Panc1 (cell line): ENCODE results near the gene TUBB8. TPM values are rescaled to one million over a fixed set of nuclear protein-coding genes. Genes with fewer than 3 reads are reported as not detected.

ENCODE experiments used
- ATAC-seq: fragments of 200-7000 bp; cut with Tn5 transposase; 2 replicates; pipeline ENCODE4 v1.9.1; 2020; ENCODE audit warnings: mild to moderate bottlenecking, moderate library complexity
- BruUV-seq: library from RNA; stranded (reverse); fragments of 400-500 nt; replicated peaks from 2 replicates; lab custom pipeline; 2021; lab: Mats Ljungman, UMichigan
- CTCF ChIA-PET: fragments of 300-600 bp; sonication (Branson Sonifier 250); formaldehyde crosslinking; loops from one replicate; lab custom pipeline; 2022; ENCODE audit warnings: antibody characterized with exemption; lab: Charles Lee
- POLR2A ChIA-PET: fragments of 300-600 bp; sonication (Branson Sonifier 250); formaldehyde crosslinking; loops from one replicate; lab custom pipeline; 2022; ENCODE audit warnings: antibody characterized with exemption; lab: Charles Lee
- DNase-seq: peaks from one replicate; pipeline ENCODE4 v3.0.0-alpha.2; 2010; ENCODE audit warnings: low read depth, low spot score
- H3K27ac ChIP-seq: 2 replicates; pipeline ENCODE4 v1.5.1; 2011; ENCODE audit warnings: mild to moderate bottlenecking, low read length, inconsistent platforms
- H3K27me3 ChIP-seq: fragments of 200-500 bp; sonication (Bioruptor generic); 2 replicates; pipeline ENCODE4 v1.6.0; 2014; ENCODE audit warnings: low read length, inconsistent platforms; ENCODE audit not compliant: control insufficient read depth, insufficient read depth
- H3K36me3 ChIP-seq: fragments of 200-500 bp; sonication (Bioruptor generic); 2 replicates; pipeline ENCODE4 v1.5.1; 2014; ENCODE audit warnings: inconsistent platforms, mild to moderate bottlenecking, low read length, moderate library complexity; ENCODE audit not compliant: control insufficient read depth, insufficient read depth
- H3K4me1 ChIP-seq: 2 replicates; pipeline ENCODE4 v1.5.1; 2011; ENCODE audit warnings: inconsistent platforms, mild to moderate bottlenecking, low read length, moderate library complexity; ENCODE audit not compliant: control insufficient read depth, insufficient read depth
- H3K4me3 ChIP-seq, 2 experiments: 2 replicates each; pipeline ENCODE4 v1.5.1; 2011 to 2012; ENCODE audit warnings: low read depth in 2 of 2, low read length in 2 of 2, mild to moderate bottlenecking in 2 of 2, inconsistent platforms in 1 of 2, moderate library complexity in 1 of 2
- H3K9me3 ChIP-seq: fragments of 200-500 bp; sonication (Bioruptor generic); 2 replicates; pipeline ENCODE4 v1.5.1; 2014; ENCODE audit warnings: low read depth, mild to moderate bottlenecking, inconsistent platforms, low read length, moderate library complexity; ENCODE audit not compliant: control insufficient read depth, insufficient read depth
- POLR2AphosphoS5 ChIP-seq: IDR thresholded peaks from 2 replicates; pipeline ENCODE4 v1.6.1; 2012; ENCODE audit warnings: mild to moderate bottlenecking, low read depth, low read length, moderate library complexity
- SIN3A ChIP-seq: IDR thresholded peaks from 2 replicates; pipeline ENCODE4 v1.6.1; 2012; ENCODE audit warnings: low read depth, mild to moderate bottlenecking, low read length, moderate library complexity, borderline replicate concordance; ENCODE audit not compliant: insufficient read depth
- TCF7L2 ChIP-seq: IDR thresholded peaks from 2 replicates; pipeline ENCODE4 v1.6.1; 2011; ENCODE audit warnings: mild to moderate bottlenecking, low read depth, low read length, inconsistent platforms
- in situ Hi-C: cut with HindIII; loops from 2 replicates; pipeline ENCODE4 v1.10.0; 2016; ENCODE audit warnings: low sequenced_read_pairs, low pct_unique_long_range_greater_than_20kb
- intact Hi-C: fragments of 100-400 bp; cut with micrococcal nuclease; formaldehyde crosslinking; loops from one replicate; pipeline ENCODE4 v1.10.0; 2022; ENCODE audit not compliant: unreplicated experiment
- total RNA-seq: library from RNA; stranded (reverse); gene quantifications from one replicate; pipeline ENCODE4 v1.2.1, GENCODE V29; 2021; ENCODE audit not compliant: unreplicated experiment
- TF ChIP-seq, protein P1 (sequence below): fragments of 450-650 bp; IDR thresholded peaks from 2 replicates; pipeline ENCODE4 v1.5.1; 2017; ENCODE audit warnings: mild to moderate bottlenecking
- TF ChIP-seq, protein P2 (sequence below), 2 experiments: IDR thresholded peaks; 2 replicates each; pipeline ENCODE4 v1.6.1; 2011 to 2012; ENCODE audit warnings: low read depth in 2 of 2, control low read depth in 1 of 2, low read length in 1 of 2, mild to moderate bottlenecking in 1 of 2, moderate library complexity in 1 of 2; ENCODE audit not compliant: insufficient read depth in 1 of 2

TUBB8 gene
- total RNA-seq, 1 experiment from 2014 or later, result 0.08 TPM

DNA sequence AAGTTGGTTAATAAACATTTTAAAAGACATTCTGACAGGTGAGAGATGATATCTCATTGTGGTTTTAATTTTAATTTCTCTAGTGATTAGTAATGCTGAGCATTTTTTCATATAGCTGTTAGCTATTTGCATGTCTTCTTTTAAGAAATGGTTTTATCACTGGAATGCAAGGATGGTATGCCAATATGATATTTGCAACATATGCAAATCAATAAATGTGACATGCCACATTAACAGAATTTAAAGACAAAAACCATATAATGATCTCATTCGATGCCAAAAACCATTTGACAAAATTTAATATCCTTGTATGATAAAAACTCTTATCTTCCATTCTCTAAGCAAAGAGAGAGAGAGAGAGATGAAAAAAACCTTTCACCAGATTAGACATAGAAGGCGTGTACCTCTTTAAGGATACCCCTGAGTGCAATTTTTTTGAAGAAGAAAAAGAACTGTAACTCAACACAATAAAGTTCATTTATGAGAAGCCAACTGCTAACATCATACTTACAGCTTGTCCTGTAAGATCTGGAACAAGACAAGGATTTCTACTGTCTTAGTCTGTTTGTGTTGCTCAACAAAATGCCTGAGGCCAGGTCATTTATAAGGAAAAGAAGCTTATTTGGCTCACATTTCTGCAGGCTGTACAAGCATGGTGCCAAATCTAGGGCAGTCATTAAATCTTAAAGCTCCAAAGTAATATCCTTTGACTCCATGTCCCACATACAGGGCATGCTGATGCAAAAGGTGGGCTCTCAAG lies 46.4 kb upstream of the TUBB8 start:
- DNase-seq (no peak), ATAC-seq (no peak)
- H3K27me3 ChIP-seq, result no peaks in the 10 kb centered on the region
- H3K9me3 ChIP-seq, result no peaks in the 10 kb centered on the region
- no peaks in the 10 kb centered on the region for H3K4me1 ChIP-seq
- no peak overlapping the region for H3K27ac ChIP-seq
- intact Hi-C loops, result no loop called here
- POLR2A ChIA-PET, result no interaction called here
- H3K4me3 ChIP-seq, result no peak overlapping the region
- in situ Hi-C loops, result no loop called here
- CTCF ChIA-PET, result no interaction called here
- no TSS peak for BruUV-seq
- H3K36me3 ChIP-seq, result no peaks in the 10 kb centered on the region
- TF ChIP-seq, protein P1, sequence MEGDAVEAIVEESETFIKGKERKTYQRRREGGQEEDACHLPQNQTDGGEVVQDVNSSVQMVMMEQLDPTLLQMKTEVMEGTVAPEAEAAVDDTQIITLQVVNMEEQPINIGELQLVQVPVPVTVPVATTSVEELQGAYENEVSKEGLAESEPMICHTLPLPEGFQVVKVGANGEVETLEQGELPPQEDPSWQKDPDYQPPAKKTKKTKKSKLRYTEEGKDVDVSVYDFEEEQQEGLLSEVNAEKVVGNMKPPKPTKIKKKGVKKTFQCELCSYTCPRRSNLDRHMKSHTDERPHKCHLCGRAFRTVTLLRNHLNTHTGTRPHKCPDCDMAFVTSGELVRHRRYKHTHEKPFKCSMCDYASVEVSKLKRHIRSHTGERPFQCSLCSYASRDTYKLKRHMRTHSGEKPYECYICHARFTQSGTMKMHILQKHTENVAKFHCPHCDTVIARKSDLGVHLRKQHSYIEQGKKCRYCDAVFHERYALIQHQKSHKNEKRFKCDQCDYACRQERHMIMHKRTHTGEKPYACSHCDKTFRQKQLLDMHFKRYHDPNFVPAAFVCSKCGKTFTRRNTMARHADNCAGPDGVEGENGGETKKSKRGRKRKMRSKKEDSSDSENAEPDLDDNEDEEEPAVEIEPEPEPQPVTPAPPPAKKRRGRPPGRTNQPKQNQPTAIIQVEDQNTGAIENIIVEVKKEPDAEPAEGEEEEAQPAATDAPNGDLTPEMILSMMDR, result no peak
- TF ChIP-seq TCF7L2, result no peak
- TF ChIP-seq, protein P2, sequence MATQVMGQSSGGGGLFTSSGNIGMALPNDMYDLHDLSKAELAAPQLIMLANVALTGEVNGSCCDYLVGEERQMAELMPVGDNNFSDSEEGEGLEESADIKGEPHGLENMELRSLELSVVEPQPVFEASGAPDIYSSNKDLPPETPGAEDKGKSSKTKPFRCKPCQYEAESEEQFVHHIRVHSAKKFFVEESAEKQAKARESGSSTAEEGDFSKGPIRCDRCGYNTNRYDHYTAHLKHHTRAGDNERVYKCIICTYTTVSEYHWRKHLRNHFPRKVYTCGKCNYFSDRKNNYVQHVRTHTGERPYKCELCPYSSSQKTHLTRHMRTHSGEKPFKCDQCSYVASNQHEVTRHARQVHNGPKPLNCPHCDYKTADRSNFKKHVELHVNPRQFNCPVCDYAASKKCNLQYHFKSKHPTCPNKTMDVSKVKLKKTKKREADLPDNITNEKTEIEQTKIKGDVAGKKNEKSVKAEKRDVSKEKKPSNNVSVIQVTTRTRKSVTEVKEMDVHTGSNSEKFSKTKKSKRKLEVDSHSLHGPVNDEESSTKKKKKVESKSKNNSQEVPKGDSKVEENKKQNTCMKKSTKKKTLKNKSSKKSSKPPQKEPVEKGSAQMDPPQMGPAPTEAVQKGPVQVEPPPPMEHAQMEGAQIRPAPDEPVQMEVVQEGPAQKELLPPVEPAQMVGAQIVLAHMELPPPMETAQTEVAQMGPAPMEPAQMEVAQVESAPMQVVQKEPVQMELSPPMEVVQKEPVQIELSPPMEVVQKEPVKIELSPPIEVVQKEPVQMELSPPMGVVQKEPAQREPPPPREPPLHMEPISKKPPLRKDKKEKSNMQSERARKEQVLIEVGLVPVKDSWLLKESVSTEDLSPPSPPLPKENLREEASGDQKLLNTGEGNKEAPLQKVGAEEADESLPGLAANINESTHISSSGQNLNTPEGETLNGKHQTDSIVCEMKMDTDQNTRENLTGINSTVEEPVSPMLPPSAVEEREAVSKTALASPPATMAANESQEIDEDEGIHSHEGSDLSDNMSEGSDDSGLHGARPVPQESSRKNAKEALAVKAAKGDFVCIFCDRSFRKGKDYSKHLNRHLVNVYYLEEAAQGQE (IDR thresholded peaks at IDR 0.05; ENCODE audit: insufficient read depth in 1 of 2, low read depth in 2 of 2, low read length in 1 of 2), result no peak
- no peak for TF ChIP-seq SIN3A
- no peak for TF ChIP-seq POLR2AphosphoS5

DNA sequence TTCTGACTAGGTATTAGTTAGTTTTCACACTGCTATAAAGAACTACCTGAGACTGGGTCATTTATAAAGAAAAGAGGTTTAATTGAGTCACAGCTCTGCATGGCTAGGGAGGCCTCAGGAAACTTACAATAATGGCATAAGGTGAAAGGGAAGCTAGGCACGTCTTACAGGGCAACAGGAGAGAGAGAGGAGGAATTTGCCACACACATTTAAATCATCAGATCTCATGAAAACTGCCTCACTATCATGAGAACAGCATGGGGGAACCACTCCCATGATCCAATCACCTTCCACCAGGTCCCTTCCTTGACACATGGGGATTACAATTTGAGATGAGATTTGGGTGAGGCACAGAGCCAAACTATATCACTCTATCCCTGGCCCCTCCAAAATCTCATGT lies 45.5 kb upstream of the TUBB8 start:
- CTCF ChIA-PET, result no interaction called here
- H3K27ac ChIP-seq, result no peak overlapping the region
- no peaks in the 10 kb centered on the region for H3K36me3 ChIP-seq
- TF ChIP-seq, protein P1, result no peak
- no peak for TF ChIP-seq TCF7L2
- TF ChIP-seq SIN3A, result no peak
- DNase-seq (no peak), ATAC-seq (no peak)
- no TSS peak for BruUV-seq
- POLR2A ChIA-PET, result no interaction called here
- H3K27me3 ChIP-seq, result no peaks in the 10 kb centered on the region
- no peak overlapping the region for H3K4me3 ChIP-seq
- intact Hi-C loops, result no loop called here
- no peaks in the 10 kb centered on the region for H3K9me3 ChIP-seq
- H3K4me1 ChIP-seq, result no peaks in the 10 kb centered on the region
- in situ Hi-C loops, result no loop called here
